Thoracic aorta (tissue), 2 donors: ENCODE results near the gene SDE2. TPM values are rescaled to one million over a fixed set of nuclear protein-coding genes. Genes with fewer than 3 reads are reported as not detected.

ENCODE experiments used
- ATAC-seq: fragments of 150-250 bp; one replicate; pipeline ENCODE4 v1.8.0; 2017; ENCODE audit warnings: low read depth; ENCODE audit not compliant: insufficient number of reproducible peaks, low FRiP score
- DNase-seq: peaks from one replicate; pipeline ENCODE4 v3.0.0-alpha.2; 2020; ENCODE audit warnings: low spot score
- H3K27ac ChIP-seq, 2 donors: fragments of 200-600 bp; sonication (generic); 1 replicate in 1 of 2; 2 replicates in 1 of 2; pipeline ENCODE4 v1.5.1; 2016; ENCODE audit warnings: mild to moderate bottlenecking in 2 of 2, moderate library complexity in 2 of 2
- H3K27me3 ChIP-seq: fragments of 200-600 bp; sonication (generic); replicated peaks from 2 replicates; pipeline ENCODE4 v1.6.0; 2016; ENCODE audit warnings: mild to moderate bottlenecking; ENCODE audit not compliant: insufficient read depth
- H3K36me3 ChIP-seq: fragments of 200-600 bp; sonication (generic); one replicate; pipeline ENCODE4 v1.5.1; 2016
- H3K4me1 ChIP-seq, 2 donors: fragments of 200-600 bp; sonication (generic); 1 replicate in 1 of 2; 2 replicates in 1 of 2; pipeline versions ENCODE4 v1.5.1 to v1.6.0; 2016; ENCODE audit warnings: low read depth in 2 of 2, mild to moderate bottlenecking in 1 of 2; ENCODE audit not compliant: control insufficient read depth in 1 of 2
- H3K4me3 ChIP-seq: fragments of 200-600 bp; sonication (generic); 2 replicates; pipeline ENCODE4 v1.5.1; 2016; ENCODE audit warnings: mild to moderate bottlenecking
- H3K9me3 ChIP-seq: fragments of 200-600 bp; sonication (generic); 2 replicates; pipeline ENCODE4 v1.5.1; 2016
- CTCF ChIP-seq: fragments of 200-600 bp; sonication (generic); IDR thresholded peaks from one replicate; pipeline ENCODE4 v1.5.1; 2019; ENCODE audit warnings: antibody characterized with exemption
- total RNA-seq, 2 donors: library from RNA; depleted of rRNA; stranded (reverse); fragments of >200 nt; gene quantifications; one replicate each; pipeline versions ENCODE4 v1.1.0 to v1.2.3, GENCODE V29; 2016

SDE2 gene
- total RNA-seq, 2 donors from 2014 or later = 19.1 to 33.2 TPM

- no peak for TF ChIP-seq CTCF
- no peak for DNase-seq
- H3K27ac ChIP-seq = no peak overlapping the region
Observed at GRCh38 chr1:225946082-225946620, 53.0 kb downstream of the SDE2 start.

GRCh38 chr1:225945564-225945963 lies 53.6 kb downstream of the SDE2 start:
- Histone ChIP-seq H3K36me3 (no peaks in the 10 kb centered on the region), H3K4me1 (peaks cover 11 to 14% of the 10 kb centered on the region in 2 donors), H3K27ac (no peak overlapping the region), H3K9me3 (no peaks in the 10 kb centered on the region), H3K27me3 (no peaks in the 10 kb centered on the region), H3K4me3 (no peak overlapping the region)
- ATAC-seq (no peak), DNase-seq (no peak)
- TF ChIP-seq CTCF = no peak

More at GRCh38 chr1:225946082-225946620, 53.0 kb downstream of the SDE2 start:
- Histone ChIP-seq H3K36me3 (no peaks in the 10 kb centered on the region), H3K4me3 (no peak overlapping the region), H3K27me3 (no peaks in the 10 kb centered on the region), H3K4me1 (peaks cover 5 to 12% of the 10 kb centered on the region in 2 donors), H3K9me3 (no peaks in the 10 kb centered on the region)
- ATAC-seq = no peak

GRCh38 chr1:225944951-225945350 lies 54.2 kb downstream of the SDE2 start:
- no peaks in the 10 kb centered on the region for H3K9me3 ChIP-seq
- DNase-seq (no peak), ATAC-seq (no peak)
- TF ChIP-seq CTCF = no peak
- no peak overlapping the region for H3K27ac ChIP-seq
- no peaks in the 10 kb centered on the region for H3K27me3 ChIP-seq
- peaks cover 12 to 20% of the 10 kb centered on the region in 2 donors for H3K4me1 ChIP-seq
- H3K36me3 ChIP-seq = no peaks in the 10 kb centered on the region
- H3K4me3 ChIP-seq = no peak overlapping the region

- ATAC-seq (no peak), DNase-seq (no peak)
- no peak overlapping the region for H3K27ac ChIP-seq
- no peaks in the 10 kb centered on the region for H3K36me3 ChIP-seq
- TF ChIP-seq CTCF = no peak
- peaks cover 12 to 22% of the 10 kb centered on the region in 2 donors for H3K4me1 ChIP-seq
- H3K27me3 ChIP-seq = no peaks in the 10 kb centered on the region
- H3K9me3 ChIP-seq = no peaks in the 10 kb centered on the region
- H3K4me3 ChIP-seq = no peak overlapping the region
Observed at GRCh38 chr1:225944387-225944786, 54.8 kb downstream of the SDE2 start.

- Histone ChIP-seq H3K4me3 (no peak overlapping the region), H3K27me3 (no peaks in the 10 kb centered on the region), H3K9me3 (no peaks in the 10 kb centered on the region), H3K4me1 (peaks cover 12 to 22% of the 10 kb centered on the region in 2 donors), H3K36me3 (no peaks in the 10 kb centered on the region), H3K27ac (no peak overlapping the region)
- no peak for TF ChIP-seq CTCF
- ATAC-seq (no peak), DNase-seq (no peak)
Observed at GRCh38 chr1:225943582-225943981, 55.6 kb downstream of the SDE2 start.
